ENCODE measurements around the gene HSPA2. TPM values are rescaled to one million over a fixed set of nuclear protein-coding genes. Genes with fewer than 3 reads are reported as not detected.
A peak's percentile ranks its signal among the peaks of the same experiment; 100 is the strongest.

The HSPA2 gene
- total and polyA plus RNA-seq, 2 of the 4 experiments (the other 2 are of a cell fraction): 18.4 to 19.7 TPM

DNA sequence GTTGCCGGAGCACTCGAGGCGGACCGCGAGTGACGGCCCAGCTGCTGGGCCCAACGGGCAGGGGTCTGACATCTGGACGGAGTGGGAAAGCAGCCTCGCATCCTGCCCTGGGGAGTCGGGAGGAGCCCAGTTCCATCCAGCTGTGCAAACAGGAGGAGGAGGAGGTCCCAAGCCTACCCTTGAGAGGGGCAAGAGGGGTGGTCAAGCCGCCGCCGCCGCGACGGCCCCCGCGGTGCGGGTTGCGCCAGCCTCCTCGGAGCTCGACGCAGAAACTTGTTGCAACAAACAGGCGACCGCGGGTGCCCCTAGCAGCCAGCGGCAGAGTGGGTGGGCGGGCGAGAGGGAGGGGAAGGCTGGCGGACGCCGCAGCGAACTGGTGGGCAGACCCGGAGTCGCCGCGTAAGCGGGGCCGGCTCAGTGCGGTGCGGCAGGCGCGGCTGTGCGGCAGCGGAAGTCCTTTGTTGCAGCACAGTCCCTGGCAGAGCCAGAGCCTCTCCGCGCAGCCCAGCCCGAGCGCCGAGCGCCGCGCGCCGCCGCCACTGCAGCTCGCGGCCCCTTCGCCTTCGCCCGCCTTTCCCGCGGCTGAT lies 36.1 kb upstream of the HSPA2 start, which contains the start of gene ZBTB1:
TSS of gene ZBTB1 (plus strand) at position 461 of the 587 bp plus-strand sequence. CDS start 16,735 bp downstream, outside the sequence.
- H3K27ac ChIP-seq (ENCODE audit: insufficient read depth, low read length): peak within 1 kb of the TSS; percentile 100
- ChIA-PET CTCF (interaction anchor here (1.0 kb wide), 1 partner anchor 40 kb away, joined by 3 read pairs; no protein-coding TSS in a partner anchor), POLR2A (ENCODE audit: unreplicated experiment) (interaction anchor here (0.6 to 0.7 kb wide), 4 partner anchors 132 to 180 kb away, joined by 3 to 9 read pairs (median 5); no protein-coding TSS in a partner anchor)
- ATAC-seq (ENCODE audit: low read depth) (peak; percentile 55), DNase-seq (peak; percentile 86)
- H4K20me1 ChIP-seq (ENCODE audit: insufficient read depth, low read length): peaks cover 41% of the 10 kb centered on the region
- peak within 1 kb of the TSS; percentile 87 for H3K4me3 ChIP-seq (ENCODE audit: insufficient read depth, low read depth, low read length)
- peak within 1 kb of the TSS; percentile 99 for H4K5ac ChIP-seq (ENCODE audit: low read depth, low read length)
- H2BK120ac ChIP-seq (ENCODE audit: low read depth, low read length): peak within 1 kb of the TSS; percentile 88
- dilution Hi-C loops (cut with HindIII; ENCODE audit: low sequenced_read_pairs, unreplicated experiment) (no loop called here), in situ Hi-C loops (cut with MboI; ENCODE audit: low sequenced_read_pairs) (no loop called here), intact Hi-C loops (cut with micrococcal nuclease) (loop anchor here (2.0 kb wide), 2 partner anchors 132 to 258 kb away; no protein-coding TSS in a partner anchor)
- H3K23ac ChIP-seq (ENCODE audit: low read depth, low read length): peak within 1 kb of the TSS; percentile 97
- BruUV-seq (replicated peaks): no TSS peak
- H3K14ac ChIP-seq (replicated peaks; ENCODE audit: low read depth, low read length): peak within 1 kb of the TSS; percentile 99
- H3K18ac ChIP-seq (ENCODE audit: low read depth, low read length): peak within 1 kb of the TSS; percentile 97
- H2AFZ ChIP-seq (replicated peaks; ENCODE audit: low read length, poor library complexity): peak within 1 kb of the TSS; percentile 97
- H2AK9ac ChIP-seq (replicated peaks; ENCODE audit: low read depth, low read length, poor library complexity): peak within 1 kb of the TSS; percentile 99
- H3K4me1 ChIP-seq (ENCODE audit: control insufficient read depth, insufficient read depth, low read length): peaks cover 19% of the 10 kb centered on the region
- peak within 1 kb of the TSS; percentile 96 for H4K91ac ChIP-seq (ENCODE audit: insufficient read depth, low read depth, low read length)
- H3K79me1 ChIP-seq (ENCODE audit: low read depth in 1 of 2, low read length in 2 of 2): peaks cover 18 to 68% of the 10 kb centered on the region in 2 experiments
- H3K9ac ChIP-seq (ENCODE audit: low read depth, low read length): peak within 1 kb of the TSS; percentile 99
- H3K4ac ChIP-seq (ENCODE audit: low read depth, low read length): peak within 1 kb of the TSS; percentile 100
- peak within 1 kb of the TSS; percentile 97 for H3K56ac ChIP-seq (ENCODE audit: extremely low read depth, insufficient read depth, low read length)
- 0% methylated on average over 22 of the region's 63 CpGs; no CpG with 5 or more reads in 1 of the 2 experiments for WGBS, 2 experiments (ENCODE audit: extremely low coverage in 2 of 2, insufficient read length in 1 of 2)
- H3K27me3 ChIP-seq (ENCODE audit: control insufficient read depth, insufficient read depth, low read length): no peaks in the 10 kb centered on the region
- TF ChIP-seq MAZ (IDR thresholded peaks at IDR 0.05; ENCODE audit: borderline replicate concordance, low read depth, low read length) (peak; percentile 22; the same call in 1 of the 2 replicates), BHLHE40 (IDR thresholded peaks at IDR 0.05; ENCODE audit: low read depth, low read length) (no peak), POLR2A (IDR thresholded peaks at IDR 0.05; ENCODE audit: low read depth, low read length) (peak; percentile 91), CEBPB (IDR thresholded peaks at IDR 0.05; ENCODE audit: low read depth, low read length) (peak; percentile 86)
- H2BK15ac ChIP-seq (ENCODE audit: low read depth, low read length): peak within 1 kb of the TSS; percentile 74; the same call in 1 of the 3 replicates
- no peaks in the 10 kb centered on the region for H3K36me3 ChIP-seq (ENCODE audit: control insufficient read depth, insufficient read depth, low read length)
- H2AK5ac ChIP-seq (ENCODE audit: low read depth, low read length): peak within 1 kb of the TSS; percentile 99
- peaks cover 19% of the 10 kb centered on the region for H3K9me1 ChIP-seq (ENCODE audit: insufficient read depth, low read length)
- peak within 1 kb of the TSS; percentile 96 to 99 for H4K8ac ChIP-seq (ENCODE audit: low read depth in 2 of 2, low read length in 2 of 2)
- H3K9me3 ChIP-seq (ENCODE audit: control insufficient read depth, insufficient read depth, low read length): no peaks in the 10 kb centered on the region
- H2BK5ac ChIP-seq (ENCODE audit: low read depth, low read length, poor library complexity, severe bottlenecking): peak within 1 kb of the TSS; percentile 100
- peak within 1 kb of the TSS; percentile 42; the same call in 1 of the 2 replicates for H2BK20ac ChIP-seq (ENCODE audit: low read depth, low read length)
- peak within 1 kb of the TSS; percentile 100 for H3K4me2 ChIP-seq (ENCODE audit: low read depth, low read length)
